GOT3 (cell line): ENCODE data around the gene SEMA6D.

Experiments
- DNase-seq: peaks from one replicate; lab custom pipeline; 2025; ENCODE audit warnings: mixed read lengths; lab: John Stamatoyannopoulos, UW

SEMA6D gene

GRCh38 chr15:47788685-47789084, 71.4 kb downstream of the SEMA6D start:
- no peak for DNase-seq

- DNase-seq, result no peak
Observed at GRCh38 chr15:47791161-47791560, 73.9 kb downstream of the SEMA6D start.

GRCh38 chr15:47792231-47792630, 74.9 kb downstream of the SEMA6D start:
- DNase-seq, result no peak

- DNase-seq, result no peak
Observed at GRCh38 chr15:47794252-47794914, 77.1 kb downstream of the SEMA6D start.

- DNase-seq, result no peak
Observed at GRCh38 chr15:47795864-47796263, 78.6 kb downstream of the SEMA6D start.

GRCh38 chr15:47796339-47796738, 79.0 kb downstream of the SEMA6D start:
- DNase-seq, result no peak

GRCh38 chr15:47796830-47797229, 79.5 kb downstream of the SEMA6D start:
- DNase-seq, result no peak

GRCh38 chr15:47801522-47801921, 84.2 kb downstream of the SEMA6D start:
- no peak for DNase-seq

GRCh38 chr15:47802216-47802615, 84.9 kb downstream of the SEMA6D start:
- no peak for DNase-seq

GRCh38 chr15:47803767-47804166, 86.5 kb downstream of the SEMA6D start:
- no peak for DNase-seq

GRCh38 chr15:47804733-47805132, 87.4 kb downstream of the SEMA6D start:
- no peak for DNase-seq

GRCh38 chr15:47806008-47806407, 88.7 kb downstream of the SEMA6D start:
- no peak for DNase-seq

- no peak for DNase-seq
Observed at GRCh38 chr15:47811172-47811571, 93.9 kb downstream of the SEMA6D start.

- DNase-seq, result no peak
Observed at GRCh38 chr15:47812470-47812999, 95.2 kb downstream of the SEMA6D start.

GRCh38 chr15:47813748-47814384, 96.6 kb downstream of the SEMA6D start:
- no peak for DNase-seq

GRCh38 chr15:47814620-47815019, 97.3 kb downstream of the SEMA6D start:
- no peak for DNase-seq

- DNase-seq, result no peak
Observed at GRCh38 chr15:47817969-47818548, 100.8 kb downstream of the SEMA6D start.

- DNase-seq, result no peak
Observed at GRCh38 chr15:47819158-47819557, 101.9 kb downstream of the SEMA6D start.

GRCh38 chr15:47820057-47820746, 102.9 kb downstream of the SEMA6D start:
- no peak for DNase-seq

- no peak for DNase-seq
Observed at GRCh38 chr15:47820747-47821319, 103.5 kb downstream of the SEMA6D start.

GRCh38 chr15:47822048-47822447, 104.7 kb downstream of the SEMA6D start:
- DNase-seq, result no peak
